AG08396 (cell line): Measurements from ENCODE around the gene BUB1B.
A peak's percentile ranks its signal among the peaks of the same experiment; 100 is the strongest.

ENCODE experiments used
- DNase-seq: peaks from one replicate; pipeline ENCODE4 v3.0.0; 2012; ENCODE audit warnings: low spot score, mixed read lengths

BUB1B gene

DNA sequence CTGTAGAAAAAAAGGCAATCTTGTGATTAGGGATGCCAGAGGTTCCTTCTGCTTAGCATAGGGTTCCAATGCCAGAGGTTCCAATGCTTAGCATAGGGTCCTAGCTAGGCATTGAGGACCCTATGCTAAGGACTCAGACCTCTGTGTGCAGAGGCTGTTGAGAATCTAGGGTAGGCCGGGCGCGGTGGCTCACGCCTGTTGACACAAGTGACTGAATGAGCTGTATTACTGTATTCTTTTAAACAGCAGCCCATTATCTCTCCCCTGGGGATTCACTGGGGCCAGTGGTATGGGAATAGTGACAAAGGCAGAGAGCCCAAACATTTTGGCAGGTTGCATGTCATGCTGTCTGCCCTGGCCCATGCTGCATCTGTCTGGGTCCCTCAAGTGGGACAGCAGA is 94.2 kb downstream of the BUB1B start:
- DNase-seq, result no peak

DNA sequence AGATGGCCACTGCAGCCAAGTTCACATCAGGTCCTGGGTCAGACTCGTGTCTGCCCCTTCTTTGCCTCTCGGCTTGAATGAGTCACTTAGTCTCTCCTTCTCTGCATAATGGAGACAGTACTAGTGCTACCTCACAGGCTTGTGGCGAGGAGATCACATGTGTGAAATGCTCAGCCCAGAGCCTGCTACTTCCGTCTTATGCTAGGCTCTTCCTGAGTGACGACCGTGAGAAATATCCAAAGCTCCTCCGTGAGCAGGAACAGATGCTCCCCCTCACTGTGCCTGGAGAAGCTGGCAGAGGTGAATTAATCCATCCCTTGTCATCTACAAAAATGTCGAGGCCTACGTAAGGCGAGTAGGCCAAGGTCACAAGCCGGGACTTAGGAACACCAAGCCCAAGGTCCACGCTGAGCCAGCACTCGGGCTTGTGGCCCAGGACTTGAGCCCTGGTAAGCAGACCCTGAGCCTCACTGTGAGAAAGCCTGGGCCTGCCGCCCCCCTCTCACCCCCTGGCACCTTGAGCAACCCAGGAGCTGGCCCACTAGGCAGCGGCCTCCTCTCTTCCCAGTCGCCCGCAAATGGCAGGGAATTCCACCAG is 95.9 kb downstream of the BUB1B start:
- no peak for DNase-seq

DNA sequence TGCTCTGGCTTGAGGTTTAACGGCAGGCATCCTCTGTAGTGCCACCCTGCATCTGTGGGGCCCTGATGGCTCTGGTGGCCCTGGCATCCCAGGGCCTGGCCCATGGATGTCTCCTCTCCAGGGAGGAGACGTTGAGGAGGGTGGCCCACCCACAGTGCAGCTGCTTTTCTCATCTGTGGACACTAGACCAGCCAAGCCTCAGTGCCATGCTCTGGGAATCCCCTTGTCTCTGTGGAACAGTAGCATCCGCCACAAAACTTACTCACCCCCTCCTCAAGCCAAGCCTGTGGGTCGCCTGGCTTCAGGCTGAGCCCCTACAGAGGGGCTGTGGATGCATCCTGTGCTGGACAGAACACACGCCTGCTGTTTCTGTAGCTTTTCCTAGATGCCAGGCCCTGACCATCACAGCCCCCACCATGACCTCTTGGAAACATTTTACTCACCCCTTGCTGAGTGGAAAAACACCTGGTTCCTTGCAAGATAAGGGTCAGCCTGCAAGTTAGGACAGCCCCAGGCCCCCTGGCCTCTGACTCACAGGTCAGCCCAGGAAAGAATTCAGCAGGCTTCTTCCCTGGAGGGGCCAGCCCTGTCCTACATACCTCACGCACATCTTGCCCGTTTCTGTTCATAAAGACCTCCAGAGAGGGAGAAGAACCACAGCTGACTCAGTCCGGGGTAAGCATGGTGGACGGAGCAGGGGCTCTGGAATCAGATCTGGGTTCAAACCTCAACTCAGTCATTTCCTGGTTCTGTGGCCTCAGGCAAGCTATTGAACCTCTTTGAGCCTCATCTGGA is 97.0 kb downstream of the BUB1B start:
- DNase-seq, result no peak

DNA sequence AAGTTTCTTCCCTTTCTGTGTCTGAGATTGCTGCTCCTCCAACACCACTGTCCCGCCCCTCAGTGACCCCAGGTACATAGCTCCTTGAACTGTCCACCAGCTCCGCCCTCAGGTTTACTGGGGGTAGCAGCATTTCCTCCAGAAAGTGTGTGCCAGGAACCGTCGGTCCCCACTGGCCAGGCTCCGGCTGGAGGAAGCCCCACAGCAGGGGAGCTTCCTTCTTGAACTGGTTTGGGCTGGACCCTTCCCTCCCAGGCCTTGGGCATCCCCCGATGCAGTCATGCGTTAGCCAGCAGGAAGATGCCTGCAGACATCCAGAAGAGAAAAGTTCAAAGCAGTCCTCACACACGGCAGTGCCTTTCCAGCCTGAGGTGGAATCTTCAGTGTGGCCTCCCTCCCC is 97.7 kb downstream of the BUB1B start:
- no peak for DNase-seq

DNA sequence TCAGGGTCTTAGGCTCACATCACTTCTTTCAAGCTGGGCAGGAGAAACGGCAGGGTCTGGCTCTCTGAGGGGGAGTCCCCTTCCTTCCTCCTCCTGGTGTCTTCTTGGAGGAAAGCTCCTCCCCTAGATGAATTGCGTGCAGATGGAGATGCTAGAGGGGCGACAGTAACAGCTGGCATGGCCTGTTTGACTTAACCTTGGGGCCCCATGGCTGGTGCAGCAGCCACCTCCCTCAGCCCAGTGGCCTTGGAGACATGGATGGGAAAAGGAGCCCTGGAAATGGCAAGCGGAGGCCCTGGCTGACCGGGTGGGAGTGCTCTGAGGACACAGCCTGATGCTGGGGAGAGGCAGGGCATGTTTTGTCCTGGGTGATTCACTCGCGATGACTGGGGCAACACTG is 98.2 kb downstream of the BUB1B start:
- DNase-seq, result no peak

DNA sequence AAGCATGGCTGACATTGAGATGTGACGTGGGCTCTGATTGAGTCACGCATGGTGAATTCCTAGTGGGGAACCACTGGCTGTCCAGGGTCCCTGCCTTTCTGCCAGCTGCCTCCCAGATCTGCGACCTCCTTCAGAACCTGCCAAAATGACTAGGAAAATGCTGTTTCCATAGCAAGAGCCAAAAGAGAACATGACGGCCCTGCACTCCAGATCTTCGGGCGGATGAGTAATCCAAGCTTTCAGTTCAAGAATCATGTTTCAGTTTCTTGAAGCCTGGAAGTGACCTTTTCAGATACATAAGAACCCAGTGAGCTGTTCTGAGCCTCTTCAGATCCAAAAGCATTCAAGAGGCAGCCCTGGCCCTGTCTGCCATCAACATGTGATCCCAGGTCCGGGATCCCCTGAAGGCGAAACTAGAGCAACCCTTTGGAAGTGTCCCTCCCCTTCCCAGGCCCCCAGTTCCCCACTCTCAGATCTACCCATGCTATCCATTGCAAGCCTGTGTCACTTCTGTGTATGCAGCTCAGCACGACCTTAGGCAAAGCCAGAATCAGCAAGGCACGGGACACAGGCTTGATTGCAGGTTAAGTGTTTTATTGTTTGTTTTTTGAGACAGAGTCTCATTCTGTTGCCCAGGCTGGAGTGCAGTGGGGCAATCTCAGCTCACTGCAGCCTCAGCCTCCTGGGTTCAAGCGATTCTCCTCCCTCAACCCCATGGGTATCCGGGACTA is 102.3 kb downstream of the BUB1B start:
- DNase-seq, result peak; percentile 74

DNA sequence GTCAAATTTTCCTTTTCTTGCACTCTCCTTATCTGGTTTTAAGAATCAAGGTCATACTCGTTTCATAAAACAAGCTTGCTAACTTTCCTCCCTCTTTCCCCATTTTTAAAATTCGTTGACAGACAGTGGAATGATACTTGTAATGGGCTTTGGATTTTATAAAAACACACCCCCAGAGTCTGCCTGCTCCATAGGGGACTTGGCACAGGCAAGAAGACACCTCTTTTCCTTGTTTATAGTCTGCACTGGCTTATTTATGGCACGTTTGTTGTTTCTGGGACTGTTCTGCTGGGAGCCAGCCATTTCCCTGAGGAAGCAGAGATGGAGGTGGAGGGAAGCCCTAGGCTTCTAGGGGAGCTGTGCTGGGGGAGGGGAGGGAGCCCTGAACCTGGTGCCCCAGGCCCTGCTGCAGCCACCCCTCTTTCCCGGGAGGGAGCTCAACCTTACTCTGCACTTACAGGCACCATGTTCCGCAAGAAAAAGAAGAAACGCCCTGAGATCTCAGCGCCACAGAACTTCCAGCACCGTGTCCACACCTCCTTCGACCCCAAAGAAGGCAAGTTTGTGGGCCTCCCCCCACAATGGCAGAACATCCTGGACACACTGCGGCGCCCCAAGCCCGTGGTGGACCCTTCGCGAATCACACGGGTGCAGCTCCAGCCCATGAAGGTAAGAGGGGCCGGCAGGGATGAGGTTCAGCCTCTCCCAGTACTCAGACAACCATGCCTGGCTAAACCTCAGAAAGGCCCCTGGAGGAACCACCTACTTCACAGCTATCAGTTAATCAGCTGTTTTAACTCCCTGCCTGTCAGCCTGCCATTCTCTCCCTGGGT is 103.7 kb downstream of the BUB1B start:
- no peak for DNase-seq

DNA sequence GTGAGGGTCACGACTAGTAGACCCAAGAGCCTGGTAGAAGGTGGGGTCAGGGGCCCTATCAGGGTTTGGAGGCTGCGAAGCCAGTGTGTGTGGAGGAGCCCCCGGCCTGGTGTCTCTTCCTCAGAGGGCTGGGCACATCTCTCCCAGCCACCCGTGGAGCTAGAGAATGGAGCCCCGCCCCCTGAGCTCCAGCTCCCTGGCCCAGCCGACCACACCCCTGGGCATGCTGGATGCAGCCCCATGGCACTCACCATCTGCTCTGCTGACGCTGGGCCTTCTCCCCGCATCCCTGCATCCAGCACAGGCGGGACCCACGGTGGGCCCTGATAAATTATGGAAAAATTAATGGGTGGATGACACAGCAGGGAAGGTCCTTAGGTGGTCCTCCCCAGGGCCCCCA is 104.5 kb downstream of the BUB1B start:
- DNase-seq, result no peak

DNA sequence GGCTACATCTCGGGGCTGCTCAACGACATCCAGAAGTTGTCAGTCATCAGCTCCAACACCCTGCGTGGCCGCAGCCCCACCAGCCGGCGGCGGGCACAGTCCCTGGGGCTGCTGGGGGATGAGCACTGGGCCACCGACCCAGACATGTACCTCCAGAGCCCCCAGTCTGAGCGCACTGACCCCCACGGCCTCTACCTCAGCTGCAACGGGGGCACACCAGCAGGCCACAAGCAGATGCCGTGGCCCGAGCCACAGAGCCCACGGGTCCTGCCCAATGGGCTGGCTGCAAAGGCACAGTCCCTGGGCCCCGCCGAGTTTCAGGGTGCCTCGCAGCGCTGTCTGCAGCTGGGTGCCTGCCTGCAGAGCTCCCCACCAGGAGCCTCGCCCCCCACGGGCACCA is 105.0 kb downstream of the BUB1B start:
- DNase-seq, result no peak

DNA sequence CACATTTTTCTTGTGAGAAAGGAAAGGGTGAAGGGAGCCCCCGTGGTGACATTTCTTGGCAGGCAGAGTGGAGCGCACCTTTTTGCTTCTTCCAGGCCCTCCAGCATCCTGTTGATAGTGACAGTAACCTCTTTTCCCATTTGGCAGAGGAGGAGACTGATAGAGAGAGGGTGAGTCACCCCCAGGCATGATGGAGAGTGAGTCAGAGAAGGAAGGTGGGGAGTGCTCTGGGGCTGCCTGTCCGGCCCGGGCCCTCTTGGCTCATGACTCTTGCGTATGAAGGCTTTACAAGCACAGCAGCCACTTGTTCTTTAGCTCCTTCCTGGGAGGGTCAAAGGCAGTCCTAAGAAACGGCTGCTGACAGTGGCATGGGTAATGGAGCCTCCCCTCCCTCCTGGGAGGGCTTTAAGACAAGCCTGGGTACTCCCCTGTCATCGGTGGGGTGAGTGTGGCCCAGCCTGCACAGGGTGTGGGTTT is 106.0 kb downstream of the BUB1B start:
- peak; percentile 95 for DNase-seq

DNA sequence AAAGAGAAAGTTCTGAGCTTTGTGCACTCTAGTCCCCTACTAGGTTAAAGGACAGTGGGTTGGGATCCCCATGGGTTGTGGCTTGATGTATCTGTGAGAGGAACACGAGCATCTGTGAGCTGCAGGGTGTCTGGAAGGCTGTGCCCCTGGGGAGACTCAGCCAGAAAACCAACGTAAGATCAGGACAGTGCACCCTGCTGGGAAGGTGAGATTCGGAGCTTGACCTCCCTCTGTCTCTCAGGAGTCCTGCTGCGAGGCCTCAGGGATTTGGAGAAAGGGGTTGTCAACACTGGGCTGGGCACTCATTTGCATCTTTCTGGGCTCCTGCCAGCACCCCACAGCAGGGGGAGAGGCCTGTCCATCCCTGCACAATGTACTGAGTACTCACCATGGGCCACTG is 106.8 kb downstream of the BUB1B start:
- DNase-seq, result no peak

DNA sequence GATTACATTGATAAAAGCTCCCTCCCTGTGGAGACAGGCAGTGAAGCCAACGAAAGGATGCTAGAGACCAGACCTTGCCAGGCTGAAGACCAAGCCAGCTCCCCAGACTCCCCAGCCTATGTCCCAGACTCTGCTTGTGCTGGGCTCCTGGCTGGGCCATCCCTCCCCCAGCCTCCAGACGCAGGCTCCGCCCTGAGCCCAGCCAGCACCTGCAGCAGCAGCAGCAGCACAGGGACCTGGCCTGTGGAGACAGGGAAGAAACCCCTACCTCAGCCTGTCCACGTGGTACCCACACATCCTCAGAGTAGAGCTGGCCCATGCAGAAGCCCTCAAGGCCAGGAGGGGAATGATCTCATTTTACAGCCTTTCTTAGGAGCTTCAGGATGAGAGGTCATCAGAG is 108.7 kb downstream of the BUB1B start:
- DNase-seq, result no peak

DNA sequence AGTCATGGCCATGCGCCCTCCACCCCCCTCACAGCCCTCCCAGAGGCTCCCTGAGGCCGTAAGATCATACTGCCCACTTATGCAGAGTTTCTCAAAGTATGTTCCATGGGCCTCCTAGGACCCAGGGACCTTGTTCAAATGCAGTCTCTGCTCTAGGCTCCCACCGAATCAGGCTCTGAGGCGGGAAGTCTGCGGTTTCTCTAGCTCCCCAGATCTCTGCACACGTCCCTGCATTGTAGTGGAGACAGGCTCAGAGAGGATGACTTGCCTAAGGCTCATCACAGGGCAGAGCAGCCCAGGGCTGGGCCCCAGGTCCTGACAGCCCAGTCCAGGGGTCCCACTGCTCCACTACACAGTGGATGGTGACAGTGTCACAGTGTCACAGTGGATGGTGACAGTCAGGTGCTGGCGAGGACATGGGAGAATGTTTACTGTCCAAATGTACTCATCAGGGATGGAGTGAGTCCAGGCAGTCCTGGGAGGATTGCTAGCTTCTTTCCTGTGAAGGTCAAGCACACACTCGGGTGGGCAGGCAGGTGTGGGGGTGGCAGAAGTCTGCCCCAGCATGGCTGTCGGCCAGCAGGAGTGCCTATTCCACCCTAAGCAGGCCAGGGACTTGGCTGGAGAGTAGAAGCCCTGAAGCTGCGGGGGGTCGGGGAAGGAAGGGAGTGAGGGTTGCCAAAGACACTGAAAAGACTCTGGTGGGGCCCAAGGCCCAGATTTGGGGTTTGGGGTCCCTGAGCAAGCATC is 109.6 kb downstream of the BUB1B start:
- DNase-seq, result no peak
